ENCODE measurements around the gene SLC29A3. TPM values are rescaled to one million over a fixed set of nuclear protein-coding genes. Genes with fewer than 3 reads are reported as not detected.

Gene SLC29A3
- total and polyA plus RNA-seq, 2 of the 8 experiments (the other 6 are each of a cell fraction or from before 2014, with no cell fraction given), result 14.0 to 24.6 TPM

DNA sequence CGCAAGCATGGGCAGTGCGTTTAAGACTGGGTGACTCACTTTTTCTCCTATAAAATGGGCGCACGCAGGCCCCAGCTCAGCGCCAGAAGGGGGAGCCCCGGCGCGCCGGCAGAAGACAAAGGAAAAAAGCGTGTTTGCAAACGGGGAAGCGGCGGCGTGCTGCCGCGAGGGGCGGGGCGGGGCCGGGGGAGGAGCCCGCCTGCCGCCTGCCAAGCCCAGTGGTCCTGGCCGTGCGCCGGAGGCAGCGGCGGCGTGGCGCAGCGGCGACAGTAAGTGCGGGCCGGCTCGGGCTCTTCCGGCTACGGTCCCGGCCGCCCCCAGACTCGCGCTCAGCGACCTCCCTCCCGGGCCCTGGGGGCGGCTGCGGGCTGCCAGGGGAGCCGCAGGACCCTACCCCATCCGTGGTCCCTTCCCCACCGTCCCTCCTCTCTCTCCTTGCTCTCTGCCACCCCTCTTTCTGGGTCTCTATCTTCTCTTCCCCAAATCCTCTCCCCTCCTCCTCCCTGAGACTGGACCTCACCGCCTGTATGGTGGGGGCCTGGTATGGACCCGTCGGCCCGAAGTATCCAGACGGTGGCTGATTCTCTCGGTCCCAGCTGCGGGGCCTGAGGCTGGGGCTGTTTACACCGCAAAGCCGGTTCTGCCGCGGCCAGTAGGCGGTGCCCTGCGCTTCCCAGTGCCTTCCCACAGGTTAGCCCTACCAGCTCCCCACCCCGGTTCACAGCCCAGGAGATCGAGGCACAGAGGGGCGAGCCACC lies at the start of gene SLC29A3 (continued):
- TF ChIP-seq RNF2 (IDR thresholded peaks at IDR 0.05; ENCODE audit: borderline replicate concordance, low read depth, low read length, missing control alignments, poor library complexity, severe bottlenecking) (no peak), SP2 (IDR thresholded peaks at IDR 0.05; ENCODE audit: low read length) (no peak), EZH2 (IDR thresholded peaks at IDR 0.05; ENCODE audit: low read depth, low read length, severe bottlenecking) (no peak), KDM4A (IDR thresholded peaks at IDR 0.05; ENCODE audit: low read depth, low read length, severe bottlenecking) (peak; percentile 83), BCL11A (IDR thresholded peaks at IDR 0.05; ENCODE audit: low read depth in 2 of 2, low read length in 2 of 2) (no peak), SIX5 (IDR thresholded peaks at IDR 0.05; ENCODE audit: low read depth, low read length) (no peak), PHF8 (conservative IDR thresholded peaks at IDR 0.05; ENCODE audit: low read depth, low read length) (peak; percentile 69; the same call in 1 of the 2 replicates), KDM5A (IDR thresholded peaks at IDR 0.05; ENCODE audit: low read length) (peak; percentile 56; the same call in 1 of the 2 replicates), RXRA (IDR thresholded peaks at IDR 0.05; ENCODE audit: insufficient read depth, low read depth, low read length) (no peak), CEBPB (IDR thresholded peaks at IDR 0.05; ENCODE audit: low read depth, low read length) (no peak), HDAC2 (IDR thresholded peaks at IDR 0.05; ENCODE audit: borderline replicate concordance in 1 of 2, low read depth in 2 of 2, low read length in 2 of 2) (peak; percentile 34 to 97; a peak in 2 of 4 replicates), KDM1A (IDR thresholded peaks at IDR 0.05; ENCODE audit: borderline replicate concordance, low read length) (peak; percentile 100), GABPA (IDR thresholded peaks at IDR 0.05; ENCODE audit: borderline replicate concordance, insufficient read depth, low read length) (no peak), TCF12 (IDR thresholded peaks at IDR 0.05; ENCODE audit: low read depth, low read length) (no peak), POLR2A (IDR thresholded peaks at IDR 0.05; ENCODE audit: control extremely low read depth in 1 of 2, low read depth in 2 of 2, low read length in 2 of 2) (peak in 1 of 2 experiments; percentile 74; a peak in 2 of 3 replicates), SP4 (IDR thresholded peaks at IDR 0.05; ENCODE audit: low read length) (no peak), FOSL1 (IDR thresholded peaks at IDR 0.05; ENCODE audit: insufficient read depth, low read depth, low read length) (no peak), CREB1 (IDR thresholded peaks at IDR 0.05) (no peak), RAD21 (IDR thresholded peaks at IDR 0.05 in 1 of 2, conservative IDR thresholded peaks at IDR 0.05 in 1 of 2; ENCODE audit: low read depth in 2 of 2, low read length in 2 of 2) (peak; percentile 76 to 85), CTBP2 (IDR thresholded peaks at IDR 0.05; ENCODE audit: borderline replicate concordance, insufficient read depth, insufficient read length, low read length) (no peak), CHD1 (IDR thresholded peaks at IDR 0.05; ENCODE audit: low read depth, low read length) (no peak), SAP30 (IDR thresholded peaks at IDR 0.05; ENCODE audit: insufficient read depth, insufficient replicate concordance, low read length) (peak; percentile 82)
- TF ChIP-seq, protein P1, sequence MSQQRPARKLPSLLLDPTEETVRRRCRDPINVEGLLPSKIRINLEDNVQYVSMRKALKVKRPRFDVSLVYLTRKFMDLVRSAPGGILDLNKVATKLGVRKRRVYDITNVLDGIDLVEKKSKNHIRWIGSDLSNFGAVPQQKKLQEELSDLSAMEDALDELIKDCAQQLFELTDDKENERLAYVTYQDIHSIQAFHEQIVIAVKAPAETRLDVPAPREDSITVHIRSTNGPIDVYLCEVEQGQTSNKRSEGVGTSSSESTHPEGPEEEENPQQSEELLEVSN (IDR thresholded peaks at IDR 0.05), result no peak

Data from H1 (cell line).